Measurements from ENCODE around the gene ZNF407.

ZNF407 gene

DNA sequence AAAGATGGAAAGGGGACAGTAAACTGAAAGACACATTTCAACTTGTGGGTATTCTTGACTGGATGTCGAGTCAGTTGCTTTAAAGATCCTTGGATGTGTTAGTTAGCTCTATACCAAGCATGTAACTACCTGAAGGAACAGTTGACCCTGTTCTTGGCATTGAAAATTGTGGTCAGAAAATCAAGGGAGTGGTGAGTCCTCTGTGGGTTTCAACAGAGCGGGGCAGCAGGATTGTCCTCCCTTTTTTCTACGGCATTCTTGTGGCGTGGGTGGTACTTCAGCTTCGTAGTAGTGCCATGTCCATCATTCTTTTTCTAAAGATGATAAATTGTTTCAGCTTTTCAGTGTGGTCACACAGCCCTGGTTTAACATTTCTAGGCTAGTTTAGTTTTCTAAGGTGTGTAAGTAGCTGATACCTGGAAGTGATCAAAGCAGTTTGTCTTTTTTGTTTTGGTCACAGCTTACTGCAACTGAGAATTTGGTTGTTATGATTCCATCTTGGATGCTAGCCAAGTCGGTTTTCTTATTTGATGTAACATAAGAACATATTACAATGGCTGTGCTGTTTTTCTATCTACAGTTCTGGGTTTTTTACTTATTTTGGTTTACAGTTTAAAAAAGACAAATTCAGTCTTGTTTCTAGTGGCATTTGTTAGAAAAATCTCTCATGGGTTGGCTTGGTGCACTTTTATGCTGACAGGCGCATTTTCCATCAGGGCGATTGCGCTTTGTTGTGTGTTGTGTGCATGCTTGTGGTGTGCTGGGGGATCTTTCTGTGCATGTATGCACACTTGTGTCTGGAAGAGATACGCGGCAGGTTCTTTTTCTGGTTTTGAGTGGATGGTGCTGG is 84.7 kb downstream of the ZNF407 start:
- no peak for DNase-seq

DNA sequence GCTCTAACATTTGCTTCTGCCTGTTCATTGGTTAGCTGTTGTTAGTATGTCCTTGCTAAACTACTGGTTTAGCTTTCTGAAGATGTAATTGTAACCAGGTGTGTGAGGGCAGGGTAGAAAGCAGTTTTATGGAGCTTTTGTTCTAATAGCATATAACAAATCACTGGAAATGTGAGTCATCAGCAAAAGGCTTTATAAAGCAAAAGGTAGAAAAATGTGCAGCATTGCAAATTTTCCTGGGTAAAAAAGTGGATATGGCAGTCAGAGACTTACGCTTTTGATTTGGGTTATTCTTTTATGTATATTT is 85.3 kb downstream of the ZNF407 start:
- no peak for DNase-seq

DNA sequence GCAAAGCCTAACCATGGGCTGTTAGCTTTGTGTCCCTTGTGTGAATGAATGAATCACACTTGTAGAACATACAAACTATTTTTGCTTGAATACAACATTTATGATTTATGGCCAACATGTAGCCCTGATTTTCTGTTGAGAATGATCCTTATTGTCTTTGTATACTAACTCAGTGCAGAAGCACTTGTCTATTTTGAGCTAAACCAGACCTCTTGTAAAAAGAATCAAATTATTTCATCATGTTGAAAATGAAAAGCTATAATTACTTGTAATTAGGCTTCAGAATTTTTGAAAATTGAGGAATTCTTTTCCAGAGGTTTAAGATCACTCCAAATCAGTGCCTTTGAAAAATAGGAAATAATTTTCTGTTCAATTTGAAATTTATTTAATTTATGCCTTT is 85.9 kb downstream of the ZNF407 start:
- no peak for DNase-seq

DNA sequence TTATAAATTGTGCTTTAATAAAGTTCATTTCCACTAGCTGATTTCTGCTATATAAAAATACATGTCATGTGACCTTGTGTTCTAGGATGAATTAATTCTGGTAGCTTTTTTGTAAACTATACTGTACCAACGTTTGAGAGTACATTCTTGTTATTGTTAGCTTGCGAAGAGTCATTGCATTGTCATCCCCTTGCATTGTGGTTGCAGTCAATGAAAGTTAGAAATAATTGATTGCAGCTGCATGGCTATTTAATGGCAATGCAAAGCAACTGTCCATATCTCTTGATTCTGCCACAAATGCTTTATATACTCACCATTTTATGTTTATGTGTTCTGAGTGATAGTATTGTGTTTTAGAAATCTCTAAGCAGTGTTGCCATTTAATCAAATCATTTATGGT is 91.6 kb downstream of the ZNF407 start:
- DNase-seq: no peak

DNA sequence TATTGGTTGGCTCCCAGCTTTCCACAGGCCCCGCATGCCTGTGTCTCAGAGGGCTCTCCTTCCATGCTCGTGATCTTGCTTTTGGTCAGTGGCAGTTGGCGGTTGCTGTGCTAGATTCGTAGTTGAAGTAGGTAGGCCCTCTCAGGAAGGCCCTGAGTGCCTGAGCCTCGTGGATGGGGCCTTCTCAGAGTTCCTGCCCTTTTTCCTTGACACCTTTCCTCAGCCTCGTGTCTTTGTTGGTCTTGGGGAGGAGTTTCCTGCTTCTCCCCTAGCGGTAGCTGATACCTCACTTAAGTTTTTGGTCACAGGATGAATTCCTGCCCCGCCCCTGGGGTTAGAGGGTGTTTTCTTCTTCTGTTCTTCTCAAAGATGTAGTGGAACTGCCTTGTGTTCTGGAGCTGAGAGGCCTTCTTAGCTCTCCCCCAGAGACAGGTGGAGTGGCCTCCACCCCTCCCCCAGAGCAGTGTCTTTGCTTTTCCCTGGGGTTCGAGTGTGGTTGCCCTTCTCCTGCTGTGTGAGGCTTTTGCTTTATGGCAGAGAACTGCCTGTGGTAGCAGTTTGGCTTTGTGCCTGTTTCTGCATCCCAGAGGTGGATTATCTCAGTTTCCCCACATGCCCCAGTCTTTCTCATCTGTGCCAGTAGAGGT is 94.8 kb downstream of the ZNF407 start:
- DNase-seq: no peak

DNA sequence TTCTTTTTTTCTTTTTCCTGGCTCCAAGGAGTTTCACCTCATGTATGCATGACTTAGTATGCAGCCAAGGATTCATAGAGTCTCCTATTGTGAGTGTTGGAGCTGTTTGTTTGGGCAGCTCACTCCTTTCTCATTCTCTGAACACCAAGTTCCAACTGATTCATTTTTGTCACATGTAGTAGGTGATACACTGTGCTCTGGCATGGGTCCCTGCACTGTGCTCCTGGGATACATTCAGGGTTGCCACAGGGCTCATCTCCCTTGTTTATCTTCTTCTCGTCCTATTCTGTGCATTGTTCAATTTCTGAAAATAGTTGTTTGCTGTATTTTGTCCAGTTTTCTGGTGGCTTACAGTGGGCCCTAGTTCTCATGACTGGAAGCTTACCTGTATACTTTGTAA is 96.8 kb downstream of the ZNF407 start:
- no peak for DNase-seq

DNA sequence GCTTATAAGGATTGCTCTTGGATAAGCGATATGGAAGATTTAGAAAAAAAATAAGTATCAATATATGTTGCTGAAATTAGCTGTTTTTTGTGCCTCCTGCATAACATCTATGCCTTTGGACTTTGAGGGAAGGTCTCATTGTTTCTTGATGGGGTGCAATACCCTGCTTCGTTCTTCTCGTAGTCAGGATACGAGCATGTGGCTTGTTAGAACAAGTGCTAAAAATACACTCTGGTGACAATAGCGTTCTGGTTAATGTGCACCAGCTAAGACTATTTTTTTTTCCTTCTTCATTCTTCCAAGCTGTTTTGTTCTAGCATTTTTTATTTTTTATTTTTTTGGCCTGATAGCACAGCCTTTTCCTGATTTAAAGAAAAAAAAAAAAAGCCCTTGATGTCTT is 97.5 kb downstream of the ZNF407 start:
- DNase-seq: no peak

DNA sequence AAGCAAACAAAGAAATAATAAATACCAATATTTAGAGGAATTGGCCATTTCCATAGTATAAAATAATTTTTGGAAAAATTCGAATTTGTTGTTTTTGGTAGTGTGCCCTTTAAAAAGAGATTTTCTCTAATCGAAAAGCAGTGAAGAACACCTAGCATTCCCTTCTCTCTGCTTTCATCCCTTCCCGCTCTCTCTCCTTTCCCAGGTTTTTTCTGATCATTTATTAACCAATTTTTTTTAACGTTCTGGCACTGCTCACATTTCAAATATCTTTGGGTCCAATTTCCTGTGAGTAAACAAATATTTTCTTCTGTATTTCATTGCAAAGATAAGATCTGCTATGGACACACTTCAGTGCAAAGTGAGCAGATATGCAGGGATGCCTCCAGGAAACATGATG is 101.2 kb downstream of the ZNF407 start:
- DNase-seq: no peak

DNA sequence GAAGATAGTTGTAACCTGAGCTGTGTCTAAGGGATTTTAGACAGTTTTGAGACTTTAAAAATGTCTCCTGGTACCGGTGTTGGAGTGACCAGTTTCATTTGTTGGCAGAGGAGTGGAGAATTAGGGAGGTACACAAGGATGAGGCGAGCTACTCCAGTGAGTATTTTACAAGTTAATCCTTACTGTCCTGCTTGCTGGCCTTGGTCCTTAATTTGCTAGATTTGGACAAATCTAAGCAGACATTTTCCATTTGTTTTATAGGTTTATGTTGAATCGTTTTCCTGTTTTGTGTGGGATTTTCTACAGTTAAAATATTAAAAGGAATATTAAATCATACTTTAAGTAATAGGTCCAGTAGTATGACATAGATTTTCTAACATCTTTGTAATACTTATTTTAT is 101.8 kb downstream of the ZNF407 start:
- DNase-seq: no peak

DNA sequence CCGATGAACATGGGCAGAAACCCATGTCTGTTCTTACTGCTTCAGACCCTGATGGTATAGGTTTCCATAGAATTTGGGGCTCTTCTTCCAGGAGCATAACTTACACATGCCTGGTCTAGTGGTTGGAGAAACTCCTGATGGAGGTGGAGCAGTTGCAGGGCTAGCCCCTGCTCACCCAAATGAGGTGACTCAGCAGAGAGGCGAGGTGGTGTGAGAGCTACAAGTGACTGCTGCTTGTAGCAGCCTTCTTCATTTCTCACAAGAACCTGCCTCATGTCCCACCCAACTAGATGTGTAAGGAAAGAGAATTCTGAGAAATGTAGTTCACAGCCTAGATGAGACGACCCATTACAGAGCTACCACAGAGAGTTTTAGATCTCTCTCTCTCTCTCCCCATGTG is 105.3 kb downstream of the ZNF407 start:
- DNase-seq: no peak

DNA sequence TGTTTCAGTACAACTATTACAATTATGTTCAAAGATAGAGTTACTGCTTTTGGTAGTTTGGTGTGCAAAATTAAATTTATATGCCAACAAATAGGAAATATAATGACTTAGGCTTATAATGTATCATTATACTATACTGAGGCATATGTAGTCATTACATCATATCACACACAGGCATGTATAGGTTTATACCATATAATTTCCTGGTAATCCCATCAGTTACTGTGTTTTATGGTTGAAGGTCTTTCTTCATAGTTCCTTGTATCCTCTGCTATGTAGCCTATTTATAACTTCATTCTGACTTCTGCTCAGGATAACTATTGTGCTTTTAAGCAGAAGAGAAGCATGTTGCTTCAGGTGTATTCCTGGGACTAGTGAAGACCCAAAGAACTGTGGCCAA is 110.5 kb downstream of the ZNF407 start:
- DNase-seq: no peak

DNA sequence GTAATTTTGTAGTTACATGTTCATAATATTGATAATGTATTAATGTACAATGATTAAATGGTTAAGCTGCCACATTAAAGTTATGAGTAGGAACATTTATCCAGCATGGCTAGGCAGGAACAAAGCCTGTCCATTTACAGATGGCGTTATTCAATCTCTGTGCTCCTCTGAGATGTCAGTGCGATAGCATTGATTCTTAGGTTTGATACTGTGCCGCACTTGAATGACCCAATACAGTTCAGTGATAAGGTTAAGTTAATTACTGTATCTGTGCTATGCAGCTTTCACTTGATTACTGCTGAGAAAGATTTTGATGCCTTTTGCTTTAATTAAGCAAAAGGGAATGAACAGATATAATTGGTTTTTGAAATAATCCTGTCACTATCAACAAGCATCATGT is 111.8 kb downstream of the ZNF407 start:
- no peak for DNase-seq

DNA sequence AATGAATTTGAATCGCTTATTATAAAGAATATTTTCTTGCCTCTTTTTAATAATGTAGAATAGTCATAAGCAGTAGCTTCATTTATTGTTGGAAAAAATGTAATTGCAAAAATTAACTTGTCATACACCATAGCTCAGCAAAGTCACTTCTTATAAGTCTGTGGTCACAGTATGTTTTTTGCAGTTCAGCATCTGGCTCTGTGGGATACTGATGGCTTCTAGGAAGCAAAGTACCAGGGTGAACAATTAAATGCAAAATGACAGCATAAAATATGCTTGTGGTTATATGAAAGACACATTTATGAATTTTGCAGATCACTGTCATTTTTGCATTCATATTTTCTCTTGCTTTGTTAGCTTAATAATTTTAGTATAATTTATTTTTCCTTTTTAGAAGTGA is 116.5 kb downstream of the ZNF407 start:
- no peak for DNase-seq

DNA sequence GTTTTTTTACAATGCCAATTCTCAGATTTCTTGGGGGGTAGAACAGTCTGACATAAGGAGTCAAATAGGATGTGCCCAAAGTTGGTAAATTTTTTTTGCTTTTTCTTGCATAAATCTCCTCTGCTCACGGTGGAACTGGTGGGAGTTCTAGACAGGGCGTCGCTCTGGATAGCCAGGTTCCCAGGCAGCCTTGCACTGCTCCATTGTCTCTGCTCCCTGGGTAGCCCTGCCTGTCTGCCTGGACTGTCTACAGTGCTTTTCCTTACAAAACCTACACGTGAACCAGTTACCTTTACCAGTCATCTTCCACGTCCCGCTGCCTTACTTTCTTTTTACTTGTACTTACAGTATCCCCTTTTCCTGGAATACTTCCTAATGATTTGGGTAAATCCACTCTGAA is 117.1 kb downstream of the ZNF407 start:
- no peak for DNase-seq

DNA sequence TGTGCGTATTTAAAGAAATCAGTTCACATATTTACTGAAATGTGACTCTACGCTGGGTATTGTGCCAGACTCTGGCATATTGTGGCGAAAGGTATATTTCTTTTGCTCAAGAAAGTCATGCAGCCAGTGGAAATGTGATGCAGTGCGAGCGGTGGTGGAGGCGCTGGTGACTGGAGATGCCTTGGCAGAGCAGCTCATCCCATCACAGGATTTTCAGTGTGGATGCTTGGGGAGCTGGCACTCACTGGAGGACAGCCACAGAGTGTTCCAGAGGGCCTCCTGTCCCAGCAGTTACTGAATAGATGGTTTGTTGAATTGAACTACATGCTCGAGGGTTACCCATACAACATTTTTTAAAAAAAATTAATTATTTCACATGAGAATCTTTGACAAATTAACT is 117.6 kb downstream of the ZNF407 start:
- DNase-seq: no peak

DNA sequence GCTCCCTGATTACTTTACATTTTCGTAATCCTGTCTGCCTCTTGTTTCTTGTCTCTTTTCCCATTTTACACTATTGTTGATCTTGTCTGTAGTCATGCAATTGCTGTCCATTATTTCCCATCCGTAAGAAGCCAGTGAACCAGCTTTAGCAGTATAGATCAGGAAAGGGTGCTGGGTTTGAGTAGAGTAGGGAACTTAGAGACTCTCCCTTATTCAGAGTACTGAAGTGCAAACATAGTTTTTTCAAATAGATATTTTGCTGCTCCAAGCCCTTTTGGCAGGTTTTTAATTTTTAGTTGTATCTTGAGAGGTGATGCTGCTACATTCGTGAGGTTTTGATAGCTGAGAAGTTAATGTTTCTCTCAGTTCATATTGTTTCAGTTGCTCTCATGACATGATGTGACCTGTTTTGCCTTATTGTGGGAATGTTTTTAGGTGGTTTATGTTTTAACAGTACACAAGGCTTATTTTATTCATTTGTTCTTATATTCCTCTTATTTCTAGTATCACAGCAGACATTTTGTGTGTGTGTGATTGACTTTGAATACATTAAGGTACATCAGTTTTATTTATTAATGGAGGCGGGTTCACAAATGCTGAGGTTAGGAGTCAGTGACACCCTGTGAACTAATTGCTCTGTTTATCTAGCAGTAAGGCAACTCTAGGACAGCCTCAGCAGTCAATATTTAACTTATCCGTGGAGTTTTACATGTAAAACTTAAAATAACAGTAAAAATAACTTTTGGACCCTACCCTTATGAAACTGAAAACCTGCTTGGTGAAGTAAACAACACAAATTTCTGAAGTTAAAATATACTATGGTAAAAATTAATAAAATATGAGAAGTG is 118.4 kb downstream of the ZNF407 start:
- DNase-seq: no peak

DNA sequence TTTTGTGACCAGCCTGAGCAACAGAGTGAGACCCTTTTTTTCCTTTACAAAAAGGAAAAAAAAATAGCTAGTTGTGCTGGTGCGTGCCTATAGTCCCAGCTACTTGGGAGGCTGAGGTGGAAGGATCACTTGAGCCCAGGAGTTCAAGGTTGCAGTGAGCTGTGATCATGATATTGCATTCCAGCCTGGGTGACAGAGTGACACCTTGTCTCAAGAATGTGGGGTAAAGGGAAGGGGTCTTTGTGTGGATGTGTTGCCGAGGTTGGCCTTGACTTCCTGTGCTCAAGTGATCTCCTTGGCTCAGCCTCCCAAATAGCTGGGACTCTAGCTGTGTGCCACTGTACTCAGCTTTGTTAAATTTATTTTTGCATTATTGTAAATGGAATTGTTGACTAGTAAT is 120.6 kb downstream of the ZNF407 start:
- DNase-seq: no peak

DNA sequence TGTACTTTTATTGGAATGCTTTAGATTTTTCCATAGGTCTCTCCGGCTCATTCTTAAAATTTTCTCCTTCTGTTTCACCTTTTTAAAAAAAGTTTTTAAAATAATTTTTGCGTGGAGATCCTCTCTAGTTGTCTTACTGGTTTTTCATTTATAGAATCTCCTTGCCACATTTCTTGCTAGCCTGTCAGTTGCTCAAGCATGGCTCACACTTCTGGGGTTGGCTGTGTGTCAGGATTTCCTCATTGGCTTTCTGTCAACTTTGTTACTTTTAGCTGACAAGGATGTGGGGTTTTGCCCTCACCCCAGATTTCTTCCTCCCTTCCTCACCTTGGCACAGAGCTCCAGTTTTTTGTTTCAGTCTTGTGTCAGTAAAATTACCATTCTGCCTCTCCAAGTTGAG is 124.6 kb downstream of the ZNF407 start:
- no peak for DNase-seq

DNA sequence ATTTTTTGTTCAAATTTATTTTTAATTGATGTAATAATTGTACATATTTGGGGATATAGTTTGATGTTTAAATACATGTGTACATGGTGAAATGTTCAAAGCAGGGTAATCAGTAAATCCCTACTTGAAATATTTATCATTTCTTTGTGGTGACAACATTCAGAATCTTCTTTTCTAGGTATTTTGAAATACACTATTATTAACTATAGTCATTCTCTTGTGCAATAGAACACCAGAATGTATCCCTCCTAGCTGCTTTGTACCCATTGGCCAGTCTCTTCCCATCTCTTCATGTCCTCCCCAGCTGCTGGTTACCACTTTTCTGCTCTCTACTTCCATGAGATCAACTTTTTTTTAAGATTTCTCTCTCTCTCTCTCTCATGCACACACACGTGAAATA is 126.5 kb downstream of the ZNF407 start:
- no peak for DNase-seq

DNA sequence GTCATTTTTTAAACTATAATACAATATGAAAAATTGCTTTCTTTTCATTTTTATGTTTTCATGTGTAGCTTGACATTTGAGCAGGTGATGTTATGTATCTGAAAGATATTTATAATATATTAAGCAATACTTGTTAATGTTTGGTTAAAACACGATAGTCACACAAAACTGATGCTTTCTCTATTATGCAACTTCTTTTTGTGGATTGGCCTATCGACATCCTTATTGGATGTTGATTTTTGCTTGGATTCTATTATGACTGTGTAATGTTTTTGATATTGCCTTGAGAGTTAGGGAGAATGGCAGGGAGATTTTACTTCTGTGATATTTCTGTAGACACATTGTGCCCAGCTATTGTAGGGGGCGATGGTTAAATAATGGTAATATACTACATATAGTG is 128.0 kb downstream of the ZNF407 start:
- no peak for DNase-seq

DNA sequence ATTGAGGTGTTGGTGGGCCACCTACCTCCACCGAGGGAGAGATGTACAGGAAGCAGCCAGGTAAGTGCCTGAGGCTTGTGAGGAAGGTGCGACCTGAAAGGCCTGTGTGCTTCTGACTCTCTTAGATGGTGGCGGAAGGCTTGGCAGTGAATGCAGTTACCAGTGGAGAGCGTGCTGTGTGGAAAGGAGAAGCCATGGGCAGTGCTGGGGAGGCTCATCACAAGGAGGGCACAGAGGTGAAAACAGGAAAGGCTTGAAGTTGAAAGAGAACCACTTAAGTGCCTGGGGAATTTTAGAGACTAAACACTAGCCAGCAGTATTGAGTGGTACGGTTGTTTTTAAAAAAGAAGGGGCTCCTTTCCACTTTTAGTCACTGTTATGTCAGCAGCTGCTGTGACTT is 130.9 kb downstream of the ZNF407 start:
- no peak for DNase-seq

DNA sequence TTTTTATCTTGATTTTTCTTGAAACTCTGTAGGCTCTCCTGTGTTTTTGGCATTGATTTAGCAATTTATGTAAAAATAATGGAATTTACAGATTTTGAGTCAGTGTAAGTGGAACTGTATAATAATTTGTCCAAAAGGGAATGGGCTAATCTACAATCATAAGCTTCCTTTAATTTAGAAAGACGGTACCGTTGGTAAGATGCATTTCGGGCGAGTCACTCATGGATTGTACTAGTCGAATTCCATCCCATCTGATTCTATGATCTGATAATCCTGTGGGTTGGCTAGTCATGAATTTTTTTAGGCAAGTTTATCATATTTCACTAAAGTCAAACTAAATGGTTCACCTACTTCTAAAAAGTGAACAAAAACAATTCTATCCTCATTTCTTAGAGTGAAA is 133.4 kb downstream of the ZNF407 start:
- DNase-seq: no peak

DNA sequence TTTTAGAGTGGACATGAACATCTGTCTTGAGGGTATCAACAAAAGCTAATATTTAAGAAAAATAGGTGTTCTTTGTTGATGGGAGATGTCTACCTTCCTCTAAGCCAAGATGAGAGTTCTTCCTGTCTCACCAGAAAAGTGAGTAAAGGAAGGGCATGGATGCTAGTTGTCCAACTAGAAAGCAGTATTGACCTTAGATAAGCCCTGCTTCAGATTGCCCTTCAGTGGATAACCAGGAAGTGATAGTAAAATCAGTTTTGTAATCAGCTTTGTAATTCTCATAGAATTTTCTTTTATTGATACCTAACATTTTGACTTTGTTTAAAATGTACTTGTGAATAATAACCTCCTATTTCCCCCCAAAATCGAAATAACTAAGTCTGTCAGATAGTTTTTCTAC is 134.7 kb downstream of the ZNF407 start:
- DNase-seq: no peak

DNA sequence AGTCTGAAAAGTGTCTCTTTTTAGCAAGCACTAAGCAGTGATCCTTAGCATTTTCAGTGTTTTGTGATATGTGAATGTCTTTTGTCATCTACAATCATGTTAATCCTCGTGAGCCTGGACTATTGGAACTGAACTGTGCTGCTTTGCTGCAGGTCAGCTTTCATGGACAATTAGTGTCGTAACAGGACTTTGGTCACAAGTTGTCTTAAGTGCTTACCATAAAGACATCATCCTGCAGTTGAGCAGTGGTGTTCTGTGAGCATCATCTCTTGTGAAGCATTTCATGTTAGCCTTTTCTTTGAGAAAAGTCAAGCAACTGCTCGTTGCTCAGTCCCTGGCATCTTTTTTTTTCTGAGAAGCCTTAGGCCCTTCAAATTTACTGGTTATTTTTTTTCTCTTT is 135.9 kb downstream of the ZNF407 start:
- DNase-seq: no peak

Data from KG1 (cell line).